SK-N-SH (cell line): ENCODE results near the gene CEP78. TPM values are rescaled to one million over a fixed set of nuclear protein-coding genes. Genes with fewer than 3 reads are reported as not detected.

ENCODE experiments used
- CTCF ChIA-PET: fragments of 300-600, 350-600 bp; formaldehyde crosslinking; extraction: SDS; loops from one replicate; lab custom pipeline; 2021; lab: Yijun Ruan, JAX
- POLR2A ChIA-PET: fragments of 350-600 bp; sonication (Branson Sonifier 250); formaldehyde crosslinking; extraction: SDS; loops from one replicate; lab custom pipeline; 2020; ENCODE audit warnings: antibody characterized with exemption, inconsistent platforms; lab: Yijun Ruan, JAX
- DNase-seq: peaks from one replicate; pipeline ENCODE4 v3.0.0; 2012
- H2AFZ ChIP-seq: fragments of 200-600 bp; sonication (generic); 2 replicates; pipeline ENCODE4 v1.8.1; 2016; ENCODE audit warnings: antibody characterized with exemption, mild to moderate bottlenecking, low read depth
- H3F3A ChIP-seq: fragments of 200-600 bp; sonication (generic); replicated peaks from 2 replicates; pipeline ENCODE3; 2016; ENCODE audit warnings: antibody characterized with exemption, mild to moderate bottlenecking; ENCODE audit not compliant: insufficient read depth
- H3K27ac ChIP-seq, 2 experiments: fragments of 200-500 bp in 1 of 2; fragments of 200-600 bp in 1 of 2; sonication (Bioruptor generic) in 1 of 2; sonication (generic), shearing (Covaris generic) in 1 of 2; 2 replicates each; pipeline versions ENCODE4 v1.5.1 to v1.6.1; 2014 to 2016; ENCODE audit warnings: low read depth in 2 of 2, inconsistent platforms in 1 of 2, low read length in 1 of 2, mild to moderate bottlenecking in 1 of 2, mixed read lengths in 1 of 2
- H3K27me3 ChIP-seq: fragments of 200-600 bp; sonication (generic), shearing (Covaris generic); 2 replicates; pipeline ENCODE4 v1.6.1; 2016; ENCODE audit warnings: mixed run types; ENCODE audit not compliant: insufficient read depth
- H3K36me3 ChIP-seq, 2 experiments: fragments of 200-500 bp in 1 of 2; fragments of 200-600 bp in 1 of 2; sonication (Bioruptor generic) in 1 of 2; sonication (generic) in 1 of 2; replicated peaks in 1 of 2; 2 replicates each; pipeline versions ENCODE3 to v1.5.1; 2014 to 2016; ENCODE audit warnings: low read length in 1 of 2, mild to moderate bottlenecking in 1 of 2; ENCODE audit not compliant: insufficient read depth in 2 of 2, control insufficient read depth in 1 of 2
- H3K4me1 ChIP-seq, 2 experiments: fragments of 200-500 bp in 1 of 2; fragments of 200-600 bp in 1 of 2; sonication (Bioruptor generic) in 1 of 2; sonication (generic), shearing (Covaris generic) in 1 of 2; 2 replicates each; pipeline versions ENCODE4 v1.5.1 to v1.6.1; 2014 to 2016; ENCODE audit warnings: low read depth in 1 of 2, low read length in 1 of 2, mixed run types in 1 of 2; ENCODE audit not compliant: insufficient read depth in 2 of 2, control insufficient read depth in 1 of 2
- H3K4me2 ChIP-seq: fragments of 200-600 bp; sonication (generic), shearing (Covaris generic); 2 replicates; pipeline ENCODE4 v1.6.1; 2017; ENCODE audit warnings: mixed run types
- H3K4me3 ChIP-seq, 2 experiments: fragments of 200-500 bp in 1 of 2; fragments of 200-600 bp in 1 of 2; sonication (Bioruptor generic) in 1 of 2; sonication (generic), shearing (Covaris generic) in 1 of 2; 2 replicates each; pipeline versions ENCODE4 v1.5.1 to v1.8.1; 2014 to 2016; ENCODE audit warnings: low read depth in 2 of 2, inconsistent platforms in 1 of 2, low read length in 1 of 2, mild to moderate bottlenecking in 1 of 2, mixed read lengths in 1 of 2, moderate library complexity in 1 of 2
- H3K79me2 ChIP-seq: fragments of 200-600 bp; sonication (generic); 2 replicates; pipeline ENCODE4 v1.8.1; 2017; ENCODE audit warnings: mild to moderate bottlenecking; ENCODE audit not compliant: insufficient read depth
- H3K9ac ChIP-seq: fragments of 200-600 bp; sonication (generic); 2 replicates; pipeline ENCODE4 v1.6.1; 2017; ENCODE audit warnings: mixed run types
- H3K9me2 ChIP-seq: fragments of 200-600 bp; sonication (generic); 2 replicates; pipeline ENCODE4 v1.6.1; 2017; ENCODE audit warnings: mixed run types
- H3K9me3 ChIP-seq: fragments of 200-600 bp; sonication (generic); 2 replicates; pipeline ENCODE4 v1.6.1; 2017; ENCODE audit warnings: mixed run types, mild to moderate bottlenecking, moderate library complexity
- H4K20me1 ChIP-seq: fragments of 200-600 bp; sonication (generic); 2 replicates; pipeline ENCODE4 v1.6.1; 2017; ENCODE audit warnings: mild to moderate bottlenecking, mixed run types; ENCODE audit not compliant: insufficient read depth
- CHD2 ChIP-seq: fragments of 150-350 bp; IDR thresholded peaks from 2 replicates; pipeline ENCODE4 v1.6.1; 2018; ENCODE audit warnings: low read length; ENCODE audit not compliant: partially characterized antibody
- ELF1 ChIP-seq: IDR thresholded peaks from 2 replicates; pipeline ENCODE4 v1.4.0; 2012
- FOXJ3 ChIP-seq: sonication (generic); formaldehyde crosslinking; IDR thresholded peaks from 2 replicates; pipeline ENCODE4 v1.5.1; 2020; ENCODE audit warnings: mild to moderate bottlenecking, missing genetic modification reagents
- NRF1 ChIP-seq: IDR thresholded peaks from 2 replicates; pipeline ENCODE4 v1.6.1; 2012; ENCODE audit warnings: low read depth, mild to moderate bottlenecking, low read length
- RAD21 ChIP-seq: IDR thresholded peaks from 2 replicates; pipeline ENCODE4 v1.6.1; 2012; ENCODE audit warnings: mild to moderate bottlenecking, low read length
- RXRA ChIP-seq: IDR thresholded peaks from 2 replicates; pipeline ENCODE4 v1.4.0; 2012; ENCODE audit warnings: low read depth, mild to moderate bottlenecking, borderline replicate concordance
- TAF1 ChIP-seq: IDR thresholded peaks from 2 replicates; pipeline ENCODE4 v1.6.1; 2012; ENCODE audit warnings: low read depth, mild to moderate bottlenecking, low read length, moderate library complexity, borderline replicate concordance
- TEAD4 ChIP-seq: IDR thresholded peaks from 2 replicates; pipeline ENCODE4 v1.4.0; 2012; ENCODE audit warnings: mild to moderate bottlenecking, borderline replicate concordance; ENCODE audit not compliant: insufficient read depth
- WGBS: methylation state at CpG from one replicate; pipeline ENCODE4 v1.1.6; 2017; ENCODE audit warnings: low lambda C conversion rate; 5-methylcytosine and 5-hydroxymethylcytosine counted together
- polyA plus RNA-seq, 3 experiments: library from polyadenylated mRNA; depleted of rRNA; stranded (reverse); fragments of >200 nt; gene quantifications; 2 replicates each; pipeline ENCODE4 v1.2.3, GENCODE V29; 2012
- TF ChIP-seq, protein P1 (sequence below): IDR thresholded peaks from 2 replicates; pipeline ENCODE4 v1.4.0; 2012; ENCODE audit warnings: low read depth, borderline replicate concordance
- TF ChIP-seq, protein P2 (sequence below): IDR thresholded peaks from 2 replicates; pipeline ENCODE4 v1.4.0; 2012; ENCODE audit warnings: low read depth, borderline replicate concordance
- TF ChIP-seq, protein P3 (sequence below): IDR thresholded peaks from 2 replicates; pipeline ENCODE4; 2012
- TF ChIP-seq, protein P4 (sequence below): IDR thresholded peaks from 2 replicates; pipeline ENCODE4 v1.4.0; 2012; ENCODE audit warnings: low read depth

The CEP78 gene
- polyA plus RNA-seq, 1 of the 3 experiments (the other 2 are of a cell fraction), result 6.2 TPM

DNA sequence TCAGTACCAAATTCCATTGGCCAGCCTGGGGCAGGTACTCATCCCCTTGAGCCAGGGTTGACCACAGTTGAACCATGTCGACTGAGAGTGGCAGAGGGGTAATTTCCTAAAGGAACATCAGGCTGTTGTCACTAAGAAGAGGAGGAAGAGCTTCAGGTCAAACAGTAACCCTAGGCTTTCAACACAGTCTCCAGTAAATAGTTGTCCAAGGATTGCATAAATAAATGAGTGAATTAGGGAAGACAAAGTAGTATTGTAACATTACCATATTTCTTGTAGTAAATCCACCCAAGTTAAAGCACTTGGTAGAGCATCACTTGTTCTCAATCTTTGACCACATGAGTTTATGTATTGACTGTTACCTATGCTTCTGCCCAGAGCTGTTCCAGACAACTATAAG lies 68.5 kb downstream of the CEP78 start:
- no peaks in the 10 kb centered on the region for H4K20me1 ChIP-seq
- no peak overlapping the region for H3K9ac ChIP-seq
- DNase-seq, result no peak
- H3K27ac ChIP-seq, result no peak overlapping the region
- H3K9me2 ChIP-seq, result no peaks in the 10 kb centered on the region
- TF ChIP-seq RXRA (no peak), CHD2 (no peak), FOXJ3 (CRISPR knock-in tag) (no peak), TAF1 (no peak), TEAD4 (no peak), NRF1 (no peak), ELF1 (no peak), RAD21 (no peak)
- TF ChIP-seq, protein P1, sequence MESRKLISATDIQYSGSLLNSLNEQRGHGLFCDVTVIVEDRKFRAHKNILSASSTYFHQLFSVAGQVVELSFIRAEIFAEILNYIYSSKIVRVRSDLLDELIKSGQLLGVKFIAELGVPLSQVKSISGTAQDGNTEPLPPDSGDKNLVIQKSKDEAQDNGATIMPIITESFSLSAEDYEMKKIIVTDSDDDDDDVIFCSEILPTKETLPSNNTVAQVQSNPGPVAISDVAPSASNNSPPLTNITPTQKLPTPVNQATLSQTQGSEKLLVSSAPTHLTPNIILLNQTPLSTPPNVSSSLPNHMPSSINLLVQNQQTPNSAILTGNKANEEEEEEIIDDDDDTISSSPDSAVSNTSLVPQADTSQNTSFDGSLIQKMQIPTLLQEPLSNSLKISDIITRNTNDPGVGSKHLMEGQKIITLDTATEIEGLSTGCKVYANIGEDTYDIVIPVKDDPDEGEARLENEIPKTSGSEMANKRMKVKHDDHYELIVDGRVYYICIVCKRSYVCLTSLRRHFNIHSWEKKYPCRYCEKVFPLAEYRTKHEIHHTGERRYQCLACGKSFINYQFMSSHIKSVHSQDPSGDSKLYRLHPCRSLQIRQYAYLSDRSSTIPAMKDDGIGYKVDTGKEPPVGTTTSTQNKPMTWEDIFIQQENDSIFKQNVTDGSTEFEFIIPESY, result no peak
- TF ChIP-seq, protein P2, sequence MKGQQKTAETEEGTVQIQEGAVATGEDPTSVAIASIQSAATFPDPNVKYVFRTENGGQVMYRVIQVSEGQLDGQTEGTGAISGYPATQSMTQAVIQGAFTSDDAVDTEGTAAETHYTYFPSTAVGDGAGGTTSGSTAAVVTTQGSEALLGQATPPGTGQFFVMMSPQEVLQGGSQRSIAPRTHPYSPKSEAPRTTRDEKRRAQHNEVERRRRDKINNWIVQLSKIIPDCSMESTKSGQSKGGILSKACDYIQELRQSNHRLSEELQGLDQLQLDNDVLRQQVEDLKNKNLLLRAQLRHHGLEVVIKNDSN, result no peak
- TF ChIP-seq, protein P3, sequence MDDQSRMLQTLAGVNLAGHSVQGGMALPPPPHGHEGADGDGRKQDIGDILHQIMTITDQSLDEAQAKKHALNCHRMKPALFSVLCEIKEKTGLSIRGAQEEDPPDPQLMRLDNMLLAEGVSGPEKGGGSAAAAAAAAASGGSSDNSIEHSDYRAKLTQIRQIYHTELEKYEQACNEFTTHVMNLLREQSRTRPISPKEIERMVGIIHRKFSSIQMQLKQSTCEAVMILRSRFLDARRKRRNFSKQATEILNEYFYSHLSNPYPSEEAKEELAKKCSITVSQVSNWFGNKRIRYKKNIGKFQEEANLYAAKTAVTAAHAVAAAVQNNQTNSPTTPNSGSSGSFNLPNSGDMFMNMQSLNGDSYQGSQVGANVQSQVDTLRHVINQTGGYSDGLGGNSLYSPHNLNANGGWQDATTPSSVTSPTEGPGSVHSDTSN, result no peak
- TF ChIP-seq, protein P4, sequence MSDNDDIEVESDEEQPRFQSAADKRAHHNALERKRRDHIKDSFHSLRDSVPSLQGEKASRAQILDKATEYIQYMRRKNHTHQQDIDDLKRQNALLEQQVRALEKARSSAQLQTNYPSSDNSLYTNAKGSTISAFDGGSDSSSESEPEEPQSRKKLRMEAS, result no peak
- H3K79me2 ChIP-seq, result no peaks in the 10 kb centered on the region
- no peak overlapping the region for H3K4me3 ChIP-seq
- CTCF ChIA-PET, result interaction anchor here (1.4 to 2.3 kb wide), 2 partner anchors 64 to 65 kb away, joined by 3 to 7 read pairs; no protein-coding TSS in a partner anchor
- H2AFZ ChIP-seq, result no peak overlapping the region
- H3F3A ChIP-seq, result no peaks in the 10 kb centered on the region
- H3K9me3 ChIP-seq, result no peaks in the 10 kb centered on the region
- peaks cover 31 to 61% of the 10 kb centered on the region in 2 experiments for H3K36me3 ChIP-seq
- H3K27me3 ChIP-seq, result no peaks in the 10 kb centered on the region
- WGBS, result 87% methylated on average over 1 of the region's 1 CpG
- peaks cover 0 to 28% of the 10 kb centered on the region in 2 experiments; a peak in 2 of 4 replicates for H3K4me1 ChIP-seq
- POLR2A ChIA-PET, result no interaction called here
- no peak overlapping the region for H3K4me2 ChIP-seq
